Measurements from ENCODE around the gene MXD4. TPM values are rescaled to one million over a fixed set of nuclear protein-coding genes. Genes with fewer than 3 reads are reported as not detected.
A peak's percentile ranks its signal among the peaks of the same experiment; 100 is the strongest.

Gene MXD4
- total RNA-seq, 1 experiment from 2014 or later: 9.1 TPM

DNA sequence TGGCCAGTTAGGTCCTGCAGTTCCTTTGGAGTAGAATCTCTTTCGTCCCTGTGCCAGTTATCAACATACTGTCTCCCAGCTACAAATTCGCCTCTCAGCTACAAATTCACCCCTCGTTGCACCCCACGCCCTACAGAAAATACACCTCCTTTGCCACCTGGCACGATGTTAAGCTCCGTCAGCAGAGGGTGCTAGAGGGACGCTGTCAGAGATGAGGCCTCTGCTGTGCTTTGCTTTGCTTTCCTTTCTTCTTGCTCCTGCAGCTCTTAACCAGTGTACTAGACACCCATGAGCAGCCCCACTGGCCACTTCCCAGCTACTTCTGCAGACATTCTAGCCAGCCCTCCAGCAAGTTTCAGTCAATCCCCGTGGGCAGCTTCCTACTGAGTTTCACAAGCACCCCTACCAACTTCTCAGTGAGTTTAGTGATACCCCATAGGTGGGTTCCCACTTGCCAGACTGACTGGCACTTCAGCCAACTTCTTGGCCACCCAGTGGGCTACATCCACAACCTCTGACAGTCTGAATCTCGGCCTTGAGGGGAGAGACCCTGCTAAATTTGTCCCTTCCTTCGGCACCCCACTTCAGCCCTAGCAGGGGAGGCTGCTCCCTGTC lies 41.8 kb downstream of the MXD4 start:
- H3K27me3 ChIP-seq (replicated peaks; ENCODE audit: insufficient read depth, low read depth, low read length, poor library complexity): no peaks in the 10 kb centered on the region
- BruUV-seq (replicated peaks): no TSS peak
- ChIA-PET CTCF (interaction anchor here (0.5 to 1.1 kb wide), 5 partner anchors 139 to 371 kb away, joined by 3 to 13 read pairs (median 3); no protein-coding TSS in a partner anchor), POLR2A (ENCODE audit: low non-redundant PET) (interaction anchor here (0.5 kb wide), 1 partner anchor 18 kb away, joined by 5 read pairs; no protein-coding TSS in a partner anchor)
- DNase-seq (ENCODE audit: low spot score): peak; percentile 75
- intact Hi-C loops (cut with micrococcal nuclease; ENCODE audit: unreplicated experiment): loop anchor here (1.0 kb wide), 1 partner anchor 221 kb away; no protein-coding TSS in a partner anchor
- no peak overlapping the region for H3K4me3 ChIP-seq (ENCODE audit: low read depth, low read length, poor library complexity, severe bottlenecking)
- TF ChIP-seq EZH2 (IDR thresholded peaks at IDR 0.05; ENCODE audit: borderline replicate concordance, low read depth, low read length, poor library complexity, severe bottlenecking): no peak
- TF ChIP-seq, protein P1, sequence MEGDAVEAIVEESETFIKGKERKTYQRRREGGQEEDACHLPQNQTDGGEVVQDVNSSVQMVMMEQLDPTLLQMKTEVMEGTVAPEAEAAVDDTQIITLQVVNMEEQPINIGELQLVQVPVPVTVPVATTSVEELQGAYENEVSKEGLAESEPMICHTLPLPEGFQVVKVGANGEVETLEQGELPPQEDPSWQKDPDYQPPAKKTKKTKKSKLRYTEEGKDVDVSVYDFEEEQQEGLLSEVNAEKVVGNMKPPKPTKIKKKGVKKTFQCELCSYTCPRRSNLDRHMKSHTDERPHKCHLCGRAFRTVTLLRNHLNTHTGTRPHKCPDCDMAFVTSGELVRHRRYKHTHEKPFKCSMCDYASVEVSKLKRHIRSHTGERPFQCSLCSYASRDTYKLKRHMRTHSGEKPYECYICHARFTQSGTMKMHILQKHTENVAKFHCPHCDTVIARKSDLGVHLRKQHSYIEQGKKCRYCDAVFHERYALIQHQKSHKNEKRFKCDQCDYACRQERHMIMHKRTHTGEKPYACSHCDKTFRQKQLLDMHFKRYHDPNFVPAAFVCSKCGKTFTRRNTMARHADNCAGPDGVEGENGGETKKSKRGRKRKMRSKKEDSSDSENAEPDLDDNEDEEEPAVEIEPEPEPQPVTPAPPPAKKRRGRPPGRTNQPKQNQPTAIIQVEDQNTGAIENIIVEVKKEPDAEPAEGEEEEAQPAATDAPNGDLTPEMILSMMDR (conservative IDR thresholded peaks at IDR 0.05; ENCODE audit: low read depth, low read length): peak; percentile 91
- H3K9me3 ChIP-seq (ENCODE audit: low read depth, low read length, poor library complexity, severe bottlenecking): no peaks in the 10 kb centered on the region
- H3K27ac ChIP-seq (ENCODE audit: low read depth, low read length, poor library complexity, severe bottlenecking): no peak overlapping the region
- H3K36me3 ChIP-seq (ENCODE audit: insufficient read depth, low read length, poor library complexity, severe bottlenecking): no peaks in the 10 kb centered on the region
- no peaks in the 10 kb centered on the region for H3K4me1 ChIP-seq (ENCODE audit: insufficient read depth, low read length, poor library complexity, severe bottlenecking)

DNA sequence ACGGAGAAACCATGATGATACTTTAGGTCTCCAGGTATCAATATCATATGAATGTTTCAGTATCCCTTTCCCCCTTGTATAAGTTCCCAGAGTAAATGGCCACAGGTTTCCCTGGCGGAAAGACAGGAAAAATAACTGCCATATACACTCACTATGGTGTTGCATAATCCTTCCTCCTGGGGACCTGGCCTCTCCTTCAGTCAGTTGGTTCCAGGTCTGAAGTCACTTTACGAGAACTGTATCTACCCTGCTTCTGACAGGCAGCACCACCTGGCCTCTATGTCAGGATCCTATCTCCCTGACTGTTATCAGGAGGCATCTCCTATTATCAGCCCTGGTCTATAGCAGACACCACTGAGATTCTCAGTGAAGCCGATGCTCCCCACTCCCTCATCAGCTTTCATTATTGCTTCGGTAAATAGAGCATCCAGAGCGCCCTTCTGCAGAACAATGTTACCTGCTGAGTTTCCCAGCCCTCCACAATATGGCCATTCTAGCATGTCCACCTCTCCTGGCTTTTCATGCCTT lies 42.6 kb downstream of the MXD4 start:
- Histone ChIP-seq H3K36me3 (ENCODE audit: insufficient read depth, low read length, poor library complexity, severe bottlenecking) (no peaks in the 10 kb centered on the region), H3K9me3 (ENCODE audit: low read depth, low read length, poor library complexity, severe bottlenecking) (no peaks in the 10 kb centered on the region), H3K4me1 (ENCODE audit: insufficient read depth, low read length, poor library complexity, severe bottlenecking) (no peaks in the 10 kb centered on the region), H3K4me3 (ENCODE audit: low read depth, low read length, poor library complexity, severe bottlenecking) (no peak overlapping the region), H3K27me3 (replicated peaks; ENCODE audit: insufficient read depth, low read depth, low read length, poor library complexity) (no peaks in the 10 kb centered on the region), H3K27ac (ENCODE audit: low read depth, low read length, poor library complexity, severe bottlenecking) (no peak overlapping the region)
- no peak for DNase-seq (ENCODE audit: low spot score)
- TF ChIP-seq EZH2 (IDR thresholded peaks at IDR 0.05; ENCODE audit: borderline replicate concordance, low read depth, low read length, poor library complexity, severe bottlenecking): no peak
- TF ChIP-seq, protein P1 (conservative IDR thresholded peaks at IDR 0.05; ENCODE audit: low read depth, low read length): no peak
- BruUV-seq (replicated peaks): no TSS peak
- intact Hi-C loops (cut with micrococcal nuclease; ENCODE audit: unreplicated experiment): loop anchor here (10.0 kb wide), 1 partner anchor 136 kb away; no protein-coding TSS in a partner anchor
- CTCF ChIA-PET: interaction anchor here (1.0 to 1.1 kb wide), 3 partner anchors 182 to 283 kb away, joined by 3 to 13 read pairs (median 3); no protein-coding TSS in a partner anchor
- POLR2A ChIA-PET (ENCODE audit: low non-redundant PET): no interaction called here

DNA sequence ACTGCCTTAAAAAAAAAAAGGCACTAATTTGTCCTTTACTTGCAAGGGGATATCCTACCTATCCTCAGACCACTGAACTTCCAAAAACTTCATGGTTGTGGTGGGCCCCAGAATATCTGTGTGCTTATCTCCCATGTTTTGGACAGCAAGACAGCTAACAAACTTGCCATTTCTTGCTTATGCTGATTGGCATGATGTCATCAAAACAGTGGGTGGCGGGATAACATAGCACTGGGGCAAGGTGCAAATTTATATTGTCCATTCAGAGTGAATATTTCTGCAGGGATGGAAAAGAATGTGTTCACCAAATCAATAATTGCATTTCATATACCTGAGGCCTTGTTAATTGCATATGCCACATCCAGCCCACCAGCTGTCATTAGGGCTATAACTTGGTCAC lies 43.5 kb downstream of the MXD4 start:
- intact Hi-C loops (cut with micrococcal nuclease; ENCODE audit: unreplicated experiment): loop anchor here (10.0 kb wide), 1 partner anchor 136 kb away; no protein-coding TSS in a partner anchor
- Histone ChIP-seq H3K27me3 (replicated peaks; ENCODE audit: insufficient read depth, low read depth, low read length, poor library complexity) (no peaks in the 10 kb centered on the region), H3K4me3 (ENCODE audit: low read depth, low read length, poor library complexity, severe bottlenecking) (no peak overlapping the region), H3K4me1 (ENCODE audit: insufficient read depth, low read length, poor library complexity, severe bottlenecking) (no peaks in the 10 kb centered on the region), H3K9me3 (ENCODE audit: low read depth, low read length, poor library complexity, severe bottlenecking) (no peaks in the 10 kb centered on the region), H3K36me3 (ENCODE audit: insufficient read depth, low read length, poor library complexity, severe bottlenecking) (no peaks in the 10 kb centered on the region), H3K27ac (ENCODE audit: low read depth, low read length, poor library complexity, severe bottlenecking) (no peak overlapping the region)
- no TSS peak for BruUV-seq (replicated peaks)
- POLR2A ChIA-PET (ENCODE audit: low non-redundant PET): no interaction called here
- CTCF ChIA-PET: interaction anchor here (0.7 kb wide), 1 partner anchor 1304 kb away, joined by 3 read pairs; no protein-coding TSS in a partner anchor
- TF ChIP-seq EZH2 (IDR thresholded peaks at IDR 0.05; ENCODE audit: borderline replicate concordance, low read depth, low read length, poor library complexity, severe bottlenecking): no peak
- TF ChIP-seq, protein P1 (conservative IDR thresholded peaks at IDR 0.05; ENCODE audit: low read depth, low read length): no peak
- no peak for DNase-seq (ENCODE audit: low spot score)
